ENCODE results near the gene UFSP2. TPM values are rescaled to one million over a fixed set of nuclear protein-coding genes. Genes with fewer than 3 reads are reported as not detected.

UFSP2 gene
- total and polyA plus RNA-seq, 2 experiments from 2014 or later, result 29.0 to 53.0 TPM

- TF ChIP-seq ZNF462 (CRISPR knock-in tag; IDR thresholded peaks at IDR 0.05) (no peak), CREB1 (CRISPR knock-in tag; IDR thresholded peaks at IDR 0.05; ENCODE audit: low read depth) (no peak), EZH2 (IDR thresholded peaks at IDR 0.05; ENCODE audit: low read depth, unreplicated experiment) (no peak), CTCF (conservative IDR thresholded peaks at IDR 0.05; ENCODE audit: low read depth in 2 of 2) (no peak), STAT1 (IDR thresholded peaks at IDR 0.05; ENCODE audit: unreplicated experiment) (no peak)
These were observed 34.8 kb downstream of the UFSP2 start (continued) for GRCh38 chr4:185390941-185391340.

- Mint-ChIP-seq H3K27ac (no peak overlapping the region), H3K4me1 (0 out of 3 replicates have a peak, but pooled peaks cover 2% of the 10 kb centered on the region), H3K27me3 (ENCODE audit: insufficient read depth, low read depth, poor library complexity) (peaks cover 6% of the 10 kb centered on the region), H3K4me3 (no peak overlapping the region), H3K36me3 (ENCODE audit: low read depth) (no peaks in the 10 kb centered on the region), H3K9me3 (peaks cover 3% of the 10 kb centered on the region; the same call in 1 of the 3 replicates)
- Histone ChIP-seq H2AFZ (no peak overlapping the region), H3K9me2 (ENCODE audit: insufficient read depth) (no peaks in the 10 kb centered on the region), H3F3A (replicated peaks; ENCODE audit: low read depth) (no peaks in the 10 kb centered on the region), H3K36me3 (ENCODE audit: insufficient read depth) (no peaks in the 10 kb centered on the region), H4K20me1 (replicated peaks; ENCODE audit: insufficient read depth) (no peaks in the 10 kb centered on the region), H3K27me3 (ENCODE audit: insufficient read depth) (no peaks in the 10 kb centered on the region), H3K4me1 (ENCODE audit: insufficient read depth) (no peaks in the 10 kb centered on the region), H3K79me2 (replicated peaks; ENCODE audit: insufficient read depth) (no peaks in the 10 kb centered on the region), H3K4me3 (no peak overlapping the region), H3K4me2 (no peak overlapping the region), H3K27ac (ENCODE audit: low read depth) (no peak overlapping the region)
- ATAC-seq, result no peak
- DNase-seq (ENCODE audit: low spot score), result no peak
- TF ChIP-seq CREB1 (CRISPR knock-in tag; IDR thresholded peaks at IDR 0.05; ENCODE audit: low read depth) (no peak), ZNF331 (CRISPR knock-in tag; IDR thresholded peaks at IDR 0.05; ENCODE audit: low read depth) (no peak), CTCF (conservative IDR thresholded peaks at IDR 0.05; ENCODE audit: low read depth in 2 of 2) (no peak)
These were observed 37.8 kb downstream of the UFSP2 start for GRCh38 chr4:185387957-185388356.
